DMS53 treated with DMSO at 0.1 percent for 48 hours (cell line): ENCODE data around the gene FABP1.

Source experiments
- DNase-seq: peaks from one replicate; lab custom pipeline; 2025; ENCODE audit not compliant: unreplicated experiment; lab: John Stamatoyannopoulos, UW

The FABP1 gene

DNA sequence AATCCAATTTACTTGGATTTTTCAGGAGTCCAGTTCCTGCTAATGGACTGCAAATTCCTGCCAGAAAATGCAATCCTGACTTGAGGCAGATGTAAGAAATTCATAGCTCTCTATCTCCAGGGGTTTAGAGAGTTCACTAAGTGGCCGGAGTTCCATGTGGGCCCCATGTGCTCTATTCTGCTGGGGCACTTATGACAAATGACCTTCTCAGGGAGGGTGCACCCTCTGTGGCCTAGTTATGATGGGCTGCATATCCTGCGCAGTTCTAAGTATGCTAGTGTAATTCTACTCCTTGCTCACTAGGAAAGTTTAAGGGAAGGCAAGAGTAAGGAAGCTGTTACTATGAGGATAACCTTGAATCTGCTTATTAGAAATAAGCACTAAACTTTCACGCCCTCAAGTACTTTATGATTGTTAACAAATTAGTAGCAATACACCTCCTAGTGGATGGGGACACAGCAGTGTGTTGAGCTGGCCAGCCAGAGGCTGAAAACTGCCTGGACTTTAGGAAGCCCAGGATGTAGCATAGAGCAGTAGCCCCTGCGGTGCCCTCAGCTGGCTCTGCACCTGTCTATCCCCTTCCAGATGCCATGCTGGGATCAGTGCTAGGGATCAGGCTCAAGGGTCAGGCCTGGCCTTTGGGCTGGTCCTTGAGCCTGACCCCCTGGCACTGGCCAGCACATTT is 45.8 kb downstream of the FABP1 start:
- no peak for DNase-seq

DNA sequence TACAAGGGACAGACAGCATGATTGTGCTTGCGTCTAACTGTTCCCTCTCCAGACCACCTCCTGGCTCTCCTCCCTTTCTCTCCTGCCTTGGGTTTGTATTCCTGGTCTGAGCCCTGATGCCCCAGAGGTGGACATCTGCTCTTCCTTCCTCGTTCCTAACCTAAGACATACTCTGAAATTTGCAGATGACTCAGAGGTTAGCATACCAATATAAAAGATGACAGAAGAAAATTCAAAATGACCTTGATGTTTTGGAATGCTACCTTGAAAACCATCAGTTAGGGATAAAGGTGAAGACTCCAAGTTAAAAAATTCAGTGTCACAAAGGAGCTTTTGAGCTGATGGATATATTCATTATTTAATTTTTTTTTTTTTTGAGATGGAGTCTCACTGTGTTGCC is 47.3 kb downstream of the FABP1 start:
- DNase-seq: no peak

DNA sequence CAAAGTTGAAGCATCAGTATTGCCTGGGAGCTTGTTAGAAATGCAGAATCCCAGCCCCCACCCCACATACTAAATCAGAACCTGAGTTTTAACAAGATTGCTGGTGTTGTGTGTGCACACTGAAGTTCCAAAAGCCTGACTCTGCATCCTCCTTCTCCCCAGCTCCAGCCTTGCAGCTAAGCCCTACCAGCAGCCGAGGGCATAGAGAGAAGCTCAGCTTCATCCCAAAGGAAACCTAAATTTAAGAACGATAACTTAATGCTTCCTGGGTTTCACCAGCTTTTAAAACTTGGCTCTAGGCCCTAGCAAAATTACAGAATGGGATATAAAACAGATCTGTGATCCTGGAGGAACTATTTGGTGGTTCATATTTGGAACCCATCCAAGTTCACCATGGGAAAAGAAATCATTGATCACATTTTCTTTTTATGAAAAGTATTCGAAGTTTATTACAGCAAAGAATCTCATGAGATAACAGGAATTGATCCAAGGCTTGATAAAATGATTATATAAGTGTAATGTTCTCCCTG is 49.2 kb downstream of the FABP1 start:
- no peak for DNase-seq

DNA sequence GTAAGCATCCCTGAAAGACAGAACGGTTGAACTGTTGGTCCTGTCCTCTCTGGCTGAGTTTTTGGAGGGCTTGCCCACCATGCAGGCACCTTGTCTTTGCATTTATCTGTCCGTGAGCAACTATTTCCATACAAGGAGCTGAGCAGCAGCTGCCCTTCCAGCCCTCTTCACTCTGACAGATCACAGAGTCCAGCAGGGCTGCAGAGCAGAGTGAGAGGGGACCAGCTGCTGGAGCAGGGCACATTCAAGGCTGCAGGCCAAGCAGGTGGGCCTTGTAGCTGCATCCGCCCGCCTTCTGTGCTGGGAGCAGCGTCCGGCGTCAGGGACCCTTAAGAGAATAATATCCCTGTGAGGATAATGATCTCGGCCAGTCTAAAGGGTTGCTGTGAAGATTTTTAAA is 50.8 kb downstream of the FABP1 start:
- no peak for DNase-seq

DNA sequence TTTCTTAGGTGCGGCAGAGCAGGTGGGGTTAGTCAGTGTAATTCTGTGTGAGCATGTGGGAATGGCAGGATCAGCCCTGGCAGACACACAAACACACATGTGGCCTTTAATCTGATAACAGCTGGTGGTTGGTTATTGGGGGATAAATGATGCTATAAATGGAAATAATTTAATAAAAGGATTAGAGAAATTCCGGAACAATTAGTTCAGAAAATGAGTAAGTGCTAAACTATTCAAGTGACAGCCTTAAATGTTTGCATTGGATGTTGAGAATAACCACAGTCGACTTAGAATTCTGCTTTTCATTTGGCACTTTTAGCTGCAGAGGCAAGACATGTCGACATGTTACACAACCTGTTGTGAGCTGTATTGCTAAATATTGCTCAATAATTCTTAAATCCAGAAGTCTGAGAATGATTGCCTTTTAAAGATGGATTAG is 53.0 kb downstream of the FABP1 start:
- DNase-seq: no peak

DNA sequence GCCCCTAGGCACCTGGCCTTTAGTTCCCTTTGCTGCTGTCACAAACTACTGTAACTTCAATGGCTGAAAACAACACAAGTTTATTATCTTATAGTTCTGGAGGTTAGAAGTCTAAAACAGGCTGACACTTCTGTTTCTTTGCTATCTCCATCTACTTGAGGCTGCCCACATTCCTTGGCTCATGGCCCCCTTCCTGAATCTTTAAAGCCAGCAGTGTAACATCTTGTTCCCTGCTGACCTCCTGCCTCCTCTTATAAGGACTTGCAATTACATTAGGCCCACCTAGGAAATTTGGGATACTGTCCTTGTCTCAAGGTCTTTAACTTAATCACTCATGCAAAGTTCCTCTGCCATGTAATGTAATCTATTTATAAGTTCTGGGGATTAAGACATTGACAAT is 53.7 kb downstream of the FABP1 start:
- no peak for DNase-seq
